Colonic mucosa (tissue), 4 donors: ENCODE data around the gene OBSCN. TPM values are rescaled to one million over a fixed set of nuclear protein-coding genes. Genes with fewer than 3 reads are reported as not detected.

Source experiments
- DNase-seq: peaks from one replicate; pipeline ENCODE4 v3.0.0-alpha.2; 2020
- H3K27ac ChIP-seq: fragments of 200-600 bp; one replicate; pipeline ENCODE4 v1.8.0; 2021
- H3K27me3 ChIP-seq: fragments of 200-600 bp; one replicate; pipeline ENCODE4 v1.8.0; 2021
- H3K36me3 ChIP-seq: fragments of 200-600 bp; one replicate; pipeline ENCODE4 v1.8.0; 2021
- H3K4me1 ChIP-seq: fragments of 200-600 bp; one replicate; pipeline ENCODE4 v1.8.0; 2021; ENCODE audit warnings: mild to moderate bottlenecking
- H3K4me3 ChIP-seq: fragments of 200-600 bp; one replicate; pipeline ENCODE4 v1.8.0; 2021
- H3K9ac ChIP-seq, 2 donors: one replicate each; pipeline ENCODE4 v1.7.0; 2013; ENCODE audit warnings: control low read depth in 2 of 2, low read depth in 2 of 2, low read length in 2 of 2
- H3K9me3 ChIP-seq: fragments of 200-600 bp; one replicate; pipeline ENCODE4 v1.8.0; 2021
- intact Hi-C: fragments of 100-400 bp; cut with DNase I; formaldehyde crosslinking; loops from one replicate; pipeline ENCODE4 v1.14.1; 2022
- total RNA-seq, 2 donors: library from RNA; stranded (reverse); fragmentation: NEBNext Ultra II Directional in 1 of 2; extraction: Animal tissue kit (Norgen Biotek cat#: 25700) in 1 of 2; gene quantifications; one replicate each; pipeline ENCODE4 v1.2.1, GENCODE V29; 2021
- TF ChIP-seq, protein P1 (sequence below): fragments of 200-600 bp; IDR thresholded peaks from one replicate; pipeline ENCODE4 v1.8.0; 2022; ENCODE audit warnings: antibody characterized with exemption, mild to moderate bottlenecking
- donor health status: healthy.
- donor health status: DM: no; HTN: no; CAD: no.
- donor health status: DM: no; HTN: no; CAD: no.

The OBSCN gene
- total RNA-seq, 2 donors from 2014 or later, result 3.6 to 7.9 TPM

DNA sequence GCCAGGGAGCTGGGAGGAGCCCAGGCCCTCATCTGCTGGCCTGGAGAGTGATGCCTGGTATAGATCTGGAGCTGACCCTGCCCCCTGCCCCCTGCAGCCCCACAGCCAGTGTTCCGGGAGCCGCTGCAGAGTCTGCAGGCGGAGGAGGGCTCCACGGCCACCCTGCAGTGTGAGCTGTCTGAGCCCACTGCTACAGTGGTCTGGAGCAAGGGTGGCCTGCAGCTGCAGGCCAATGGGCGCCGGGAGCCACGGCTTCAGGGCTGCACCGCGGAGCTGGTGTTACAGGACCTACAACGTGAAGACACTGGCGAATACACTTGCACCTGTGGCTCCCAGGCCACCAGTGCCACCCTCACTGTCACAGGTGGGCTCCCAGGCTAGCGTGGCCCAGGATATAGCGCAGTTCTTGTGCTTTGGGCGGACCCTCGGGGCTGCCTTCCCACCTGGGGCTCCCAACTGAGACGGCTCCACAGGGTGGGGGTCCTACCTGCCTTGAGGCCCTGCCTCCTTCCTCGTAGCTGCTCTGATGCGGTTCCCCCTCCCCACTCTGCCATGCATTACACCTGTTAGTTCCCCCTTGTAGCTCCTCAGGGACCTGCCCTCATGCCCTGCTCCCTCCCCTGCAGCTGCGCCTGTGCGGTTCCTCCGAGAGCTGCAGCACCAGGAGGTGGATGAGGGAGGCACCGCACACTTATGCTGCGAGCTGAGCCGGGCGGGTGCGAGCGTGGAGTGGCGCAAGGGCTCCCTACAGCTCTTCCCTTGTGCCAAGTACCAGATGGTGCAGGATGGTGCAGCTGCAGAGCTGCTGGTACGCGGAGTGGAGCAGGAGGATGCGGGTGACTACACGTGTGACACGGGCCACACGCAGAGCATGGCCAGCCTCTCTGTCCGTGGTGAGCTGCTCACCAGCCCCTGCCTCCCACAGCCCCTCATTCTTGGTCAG is 98.7 kb downstream of the OBSCN start:
- intact Hi-C loops, result no loop called here
- H3K36me3 ChIP-seq, result no peaks in the 10 kb centered on the region
- H3K27me3 ChIP-seq, result no peaks in the 10 kb centered on the region
- DNase-seq, result no peak
- H3K4me1 ChIP-seq, result no peaks in the 10 kb centered on the region
- no peak overlapping the region for H3K9ac ChIP-seq
- no peak overlapping the region for H3K4me3 ChIP-seq
- no peaks in the 10 kb centered on the region for H3K9me3 ChIP-seq
- H3K27ac ChIP-seq, result no peak overlapping the region
- TF ChIP-seq, protein P1, sequence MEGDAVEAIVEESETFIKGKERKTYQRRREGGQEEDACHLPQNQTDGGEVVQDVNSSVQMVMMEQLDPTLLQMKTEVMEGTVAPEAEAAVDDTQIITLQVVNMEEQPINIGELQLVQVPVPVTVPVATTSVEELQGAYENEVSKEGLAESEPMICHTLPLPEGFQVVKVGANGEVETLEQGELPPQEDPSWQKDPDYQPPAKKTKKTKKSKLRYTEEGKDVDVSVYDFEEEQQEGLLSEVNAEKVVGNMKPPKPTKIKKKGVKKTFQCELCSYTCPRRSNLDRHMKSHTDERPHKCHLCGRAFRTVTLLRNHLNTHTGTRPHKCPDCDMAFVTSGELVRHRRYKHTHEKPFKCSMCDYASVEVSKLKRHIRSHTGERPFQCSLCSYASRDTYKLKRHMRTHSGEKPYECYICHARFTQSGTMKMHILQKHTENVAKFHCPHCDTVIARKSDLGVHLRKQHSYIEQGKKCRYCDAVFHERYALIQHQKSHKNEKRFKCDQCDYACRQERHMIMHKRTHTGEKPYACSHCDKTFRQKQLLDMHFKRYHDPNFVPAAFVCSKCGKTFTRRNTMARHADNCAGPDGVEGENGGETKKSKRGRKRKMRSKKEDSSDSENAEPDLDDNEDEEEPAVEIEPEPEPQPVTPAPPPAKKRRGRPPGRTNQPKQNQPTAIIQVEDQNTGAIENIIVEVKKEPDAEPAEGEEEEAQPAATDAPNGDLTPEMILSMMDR, result no peak

- Histone ChIP-seq H3K9me3 (no peaks in the 10 kb centered on the region), H3K4me3 (no peak overlapping the region), H3K27ac (no peak overlapping the region), H3K9ac (no peak overlapping the region), H3K4me1 (no peaks in the 10 kb centered on the region), H3K27me3 (no peaks in the 10 kb centered on the region), H3K36me3 (no peaks in the 10 kb centered on the region)
- TF ChIP-seq, protein P1, result no peak
- no peak for DNase-seq
- intact Hi-C loops, result no loop called here
Measured at GRCh38 chr1:228307218-228308023, 99.6 kb downstream of the OBSCN start.

DNA sequence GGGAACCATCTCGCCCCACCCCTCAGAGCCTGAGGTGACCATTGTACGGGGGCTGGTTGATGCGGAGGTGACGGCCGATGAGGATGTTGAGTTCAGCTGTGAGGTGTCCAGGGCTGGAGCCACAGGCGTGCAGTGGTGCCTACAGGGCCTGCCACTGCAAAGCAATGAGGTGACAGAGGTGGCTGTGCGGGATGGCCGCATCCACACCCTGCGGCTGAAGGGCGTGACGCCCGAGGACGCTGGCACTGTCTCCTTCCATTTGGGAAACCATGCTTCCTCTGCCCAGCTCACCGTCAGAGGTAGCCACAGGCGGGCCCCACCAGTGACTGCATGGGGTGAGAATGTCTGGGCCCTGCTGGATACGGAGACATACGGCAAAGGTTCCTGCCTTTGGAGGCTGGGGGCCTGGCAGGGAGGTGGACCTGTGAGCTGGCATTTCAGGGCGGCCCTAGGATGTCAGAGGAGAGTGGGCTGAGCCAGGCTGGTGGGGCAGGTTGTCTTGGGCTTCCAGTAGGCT is 100.3 kb downstream of the OBSCN start:
- TF ChIP-seq, protein P1, result no peak
- intact Hi-C loops, result no loop called here
- no peaks in the 10 kb centered on the region for H3K27me3 ChIP-seq
- no peaks in the 10 kb centered on the region for H3K4me1 ChIP-seq
- H3K36me3 ChIP-seq, result no peaks in the 10 kb centered on the region
- no peak for DNase-seq
- H3K9me3 ChIP-seq, result no peaks in the 10 kb centered on the region
- no peak overlapping the region for H3K27ac ChIP-seq
- no peak overlapping the region for H3K4me3 ChIP-seq
- H3K9ac ChIP-seq, result no peak overlapping the region

DNA sequence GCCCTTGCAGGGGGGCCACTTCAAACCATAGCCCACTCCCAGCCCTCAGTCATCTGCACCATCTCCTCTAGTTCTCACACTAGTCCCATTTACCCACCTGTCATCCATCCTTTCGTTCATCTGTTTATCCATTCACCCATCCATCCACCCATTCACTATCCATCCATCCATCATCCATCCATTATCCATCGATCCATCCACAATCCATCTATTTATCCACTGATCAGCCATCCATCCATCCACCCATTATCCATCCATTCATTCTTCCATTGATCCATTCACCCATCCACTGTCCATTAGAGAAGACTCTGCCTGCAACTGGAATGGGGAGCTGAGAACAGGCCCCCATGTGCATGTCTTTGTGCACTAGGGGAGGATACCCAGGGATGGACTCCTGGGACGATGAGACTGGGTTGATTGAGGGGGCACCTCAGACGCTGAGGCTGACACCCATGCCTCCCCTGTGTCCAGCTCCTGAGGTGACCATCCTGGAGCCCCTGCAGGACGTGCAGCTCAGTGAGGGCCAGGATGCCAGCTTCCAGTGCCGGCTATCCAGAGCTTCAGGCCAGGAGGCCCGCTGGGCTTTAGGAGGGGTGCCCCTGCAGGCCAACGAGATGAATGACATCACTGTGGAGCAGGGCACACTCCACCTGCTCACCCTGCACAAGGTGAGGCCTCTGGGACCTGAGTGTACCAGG is 100.9 kb downstream of the OBSCN start:
- H3K9me3 ChIP-seq, result no peaks in the 10 kb centered on the region
- no peaks in the 10 kb centered on the region for H3K27me3 ChIP-seq
- no peak overlapping the region for H3K27ac ChIP-seq
- DNase-seq, result no peak
- H3K4me3 ChIP-seq, result no peak overlapping the region
- no peak overlapping the region for H3K9ac ChIP-seq
- TF ChIP-seq, protein P1, result no peak
- intact Hi-C loops, result no loop called here
- H3K4me1 ChIP-seq, result no peaks in the 10 kb centered on the region
- H3K36me3 ChIP-seq, result no peaks in the 10 kb centered on the region
